Lung (tissue), 12 donors: ENCODE measurements around the gene CPSF4. TPM values are rescaled to one million over a fixed set of nuclear protein-coding genes. Genes with fewer than 3 reads are reported as not detected.

Experiments
- ATAC-seq: fragments of 200-7000 bp; cut with Tn5 transposase; one replicate; pipeline ENCODE4 v1.9.1; 2020; ENCODE audit warnings: moderate number of reproducible peaks; ENCODE audit not compliant: insufficient read depth, low FRiP score
- DNase-seq, 3 donors: peaks; one replicate each; pipeline ENCODE4 v3.0.0-alpha.2; 2013 to 2017
- H3K27ac ChIP-seq, 2 donors: one replicate each; pipeline ENCODE4 v1.5.1; 2013; ENCODE audit warnings: mild to moderate bottlenecking in 2 of 2, moderate library complexity in 2 of 2, control low read depth in 1 of 2, inconsistent platforms in 1 of 2, low read depth in 1 of 2, low read length in 1 of 2
- H3K27me3 ChIP-seq, 3 donors: one replicate each; pipeline ENCODE4 v1.5.1; 2013; ENCODE audit warnings: low read length in 2 of 3; ENCODE audit not compliant: control insufficient read depth in 3 of 3, insufficient read depth in 3 of 3
- H3K36me3 ChIP-seq, 4 donors: one replicate each; pipeline ENCODE4 v1.5.1; 2013; ENCODE audit warnings: low read length in 4 of 4, mild to moderate bottlenecking in 1 of 4, moderate library complexity in 1 of 4; ENCODE audit not compliant: control insufficient read depth in 4 of 4, insufficient read depth in 4 of 4
- H3K4me1 ChIP-seq, 5 donors: one replicate each; pipeline ENCODE4 v1.5.1; 2013; ENCODE audit warnings: low read length in 5 of 5, mild to moderate bottlenecking in 2 of 5, moderate library complexity in 1 of 5; ENCODE audit not compliant: control insufficient read depth in 5 of 5, insufficient read depth in 5 of 5
- H3K4me3 ChIP-seq: one replicate; pipeline ENCODE4 v1.5.1; 2013; ENCODE audit warnings: mild to moderate bottlenecking, control low read depth, moderate library complexity
- H3K9ac ChIP-seq, 2 donors: one replicate each; pipeline ENCODE4 v1.5.1; 2013; ENCODE audit warnings: low read length in 2 of 2, control low read depth in 1 of 2; ENCODE audit not compliant: insufficient read depth in 1 of 2
- H3K9me3 ChIP-seq, 4 donors: one replicate each; pipeline ENCODE4 v1.5.1; 2013; ENCODE audit warnings: low read length in 3 of 4, mild to moderate bottlenecking in 1 of 4, moderate library complexity in 1 of 4; ENCODE audit not compliant: control insufficient read depth in 4 of 4, insufficient read depth in 3 of 4
- CTCF ChIP-seq: IDR thresholded peaks from 2 replicates; pipeline ENCODE4 v1.5.1; 2012; ENCODE audit warnings: mild to moderate bottlenecking; ENCODE audit errors: control extremely low read depth, extremely low read depth
- WGBS, 2 donors: extraction: QIAGEN DNeasy Blood & Tissue Kit; methylation state at CpG; one replicate each; pipeline ENCODE4 v1.1.7; 2013; 5-methylcytosine and 5-hydroxymethylcytosine counted together
- polyA plus RNA-seq, 2 donors: library from polyadenylated mRNA; stranded (reverse); fragments of 200-250 nt; gene quantifications; one replicate each; pipeline ENCODE4 v1.2.1, GENCODE V29; 2013
- total RNA-seq, 2 donors: library from RNA; depleted of rRNA in 1 of 2; stranded (reverse); fragments of >200 nt in 1 of 2; gene quantifications; one replicate each; pipeline ENCODE4 v1.2.1, GENCODE V29; 2014 to 2021
- donor health status: control.
- donor health status: control.
- donor health status: Bipolar disorder and iron deficiency.
- donor health status: healthy.
- donor health status: DM: yes; HTN: yes; CAD: no.

CPSF4 gene
- total and polyA plus RNA-seq, 4 donors, result 18.3 to 36.8 (median 27.7) TPM

GRCh38 chr7:99404977-99405320 lies 33.8 kb upstream of the CPSF4 start:
- DNase-seq, result no peak
- ATAC-seq, result no peak
- H3K4me1 ChIP-seq, result peaks cover 0 to 18% (median 10%) of the 10 kb centered on the region in 5 donors
- TF ChIP-seq CTCF, result no peak
- 94 to 95% methylated on average over 10 of the region's 10 CpGs for WGBS, 2 donors
- H3K9me3 ChIP-seq, result no peaks in the 10 kb centered on the region
- no peak overlapping the region for H3K27ac ChIP-seq
- H3K4me3 ChIP-seq, result no peak overlapping the region
- no peak overlapping the region for H3K9ac ChIP-seq
- no peaks in the 10 kb centered on the region for H3K27me3 ChIP-seq
- H3K36me3 ChIP-seq, result peaks cover 20 to 33% (median 26%) of the 10 kb centered on the region in 4 donors

- ATAC-seq, result no peak
- H3K9me3 ChIP-seq, result no peaks in the 10 kb centered on the region
- no peak overlapping the region for H3K27ac ChIP-seq
- H3K27me3 ChIP-seq, result no peaks in the 10 kb centered on the region
- H3K36me3 ChIP-seq, result peaks cover 18 to 31% (median 25%) of the 10 kb centered on the region in 4 donors
- no peak overlapping the region for H3K9ac ChIP-seq
- H3K4me3 ChIP-seq, result no peak overlapping the region
- no peak for TF ChIP-seq CTCF
- peaks cover 0 to 23% (median 12%) of the 10 kb centered on the region in 5 donors for H3K4me1 ChIP-seq
- DNase-seq, result no peak
- 53 to 75% methylated on average over 1 of the region's 1 CpG for WGBS, 2 donors
Measured at GRCh38 chr7:99406557-99406956, 32.2 kb upstream of the CPSF4 start.

GRCh38 chr7:99407872-99408378 lies 30.8 kb upstream of the CPSF4 start:
- H3K36me3 ChIP-seq, result peaks cover 13 to 31% (median 27%) of the 10 kb centered on the region in 4 donors
- no peak for TF ChIP-seq CTCF
- peak; percentile 38 for ATAC-seq

More at GRCh38 chr7:99407872-99408378, 30.8 kb upstream of the CPSF4 start:
- H3K4me3 ChIP-seq, result peak overlapping the region; percentile 92
- H3K27ac ChIP-seq, result peak overlapping the region; percentile 97 to 98
- no peaks in the 10 kb centered on the region for H3K9me3 ChIP-seq
- H3K9ac ChIP-seq, result peak overlapping the region; percentile 92 to 99
- H3K4me1 ChIP-seq, result peaks cover 0 to 23% (median 12%) of the 10 kb centered on the region in 5 donors
- H3K27me3 ChIP-seq, result no peaks in the 10 kb centered on the region
- peak; percentile 27 to 46 (median 34) for DNase-seq
- 0 to 1% methylated on average over 28 of the region's 28 CpGs for WGBS, 2 donors
